HG03442 (cell line): ENCODE data around the gene HAVCR1.
"Not testable (repeated sequence)": the region's sequence is repeated elsewhere in the genome, so short reads cannot be mapped to it uniquely, and the experiment has no call there.

Experiments
- ATAC-seq: cut with Tn5 transposase; IDR thresholded peaks from one replicate; pipeline ENCODE4 v1.9.1; 2021; ENCODE audit warnings: mild to moderate bottlenecking, moderate library complexity; ENCODE audit not compliant: unreplicated experiment

Gene HAVCR1

GRCh38 chr5:157050050-157050449 is 8.9 kb downstream of the HAVCR1 start:
- no peak for ATAC-seq

- no peak for ATAC-seq
These were observed 9.3 kb downstream of the HAVCR1 start for GRCh38 chr5:157049605-157050004.

GRCh38 chr5:157047898-157048297 is 11.0 kb downstream of the HAVCR1 start:
- no peak for ATAC-seq

GRCh38 chr5:157047016-157047415 is 11.9 kb downstream of the HAVCR1 start:
- not testable (repeated sequence) for ATAC-seq

GRCh38 chr5:157046041-157046440 is 12.9 kb downstream of the HAVCR1 start:
- peak; percentile 39 for ATAC-seq

GRCh38 chr5:157045601-157046000 is 13.3 kb downstream of the HAVCR1 start:
- no peak for ATAC-seq

GRCh38 chr5:157038568-157039187 is 20.2 kb downstream of the HAVCR1 start:
- ATAC-seq = no peak

- not testable (repeated sequence) for ATAC-seq
These were observed 24.5 kb downstream of the HAVCR1 start for GRCh38 chr5:157034106-157035072.

GRCh38 chr5:157033071-157033583 is 25.8 kb downstream of the HAVCR1 start:
- no peak for ATAC-seq

- no peak for ATAC-seq
These were observed 28.2 kb downstream of the HAVCR1 start for GRCh38 chr5:157030692-157031091.

GRCh38 chr5:157029457-157029856 is 29.5 kb downstream of the HAVCR1 start:
- no peak for ATAC-seq

GRCh38 chr5:157027663-157028062 is 31.3 kb downstream of the HAVCR1 start:
- ATAC-seq = peak; percentile 90

GRCh38 chr5:157026789-157027424 is 32.0 kb downstream of the HAVCR1 start:
- no peak for ATAC-seq

- peak; percentile 47 for ATAC-seq
These were observed 33.7 kb downstream of the HAVCR1 start for GRCh38 chr5:157025093-157025698.

GRCh38 chr5:157024208-157024959 is 34.5 kb downstream of the HAVCR1 start:
- ATAC-seq = no peak

- ATAC-seq = no peak
These were observed 36.9 kb downstream of the HAVCR1 start for GRCh38 chr5:157022024-157022423.

GRCh38 chr5:157020511-157021222 is 38.2 kb downstream of the HAVCR1 start:
- no peak for ATAC-seq

- ATAC-seq = no peak
These were observed 38.9 kb downstream of the HAVCR1 start for GRCh38 chr5:157020002-157020401.

- ATAC-seq = not testable (repeated sequence)
These were observed 44.8 kb downstream of the HAVCR1 start for GRCh38 chr5:157014143-157014542.

- ATAC-seq = no peak
These were observed 52.7 kb downstream of the HAVCR1 start for GRCh38 chr5:157006262-157006661.
